H1 (cell line): ENCODE data around the gene DENND5B. TPM values are rescaled to one million over a fixed set of nuclear protein-coding genes. Genes with fewer than 3 reads are reported as not detected.

ENCODE experiments used
- CTCF ChIA-PET: fragments of 300-600 bp; sonication (Branson Sonifier 250); formaldehyde crosslinking; loops from one replicate; lab custom pipeline; 2021; ENCODE audit not compliant: partially characterized antibody; lab: Charles Lee
- POLR2A ChIA-PET: fragments of 300-600 bp; sonication (Branson Sonifier 250); formaldehyde crosslinking; loops from one replicate; lab custom pipeline; 2021; ENCODE audit warnings: inconsistent platforms; ENCODE audit not compliant: partially characterized antibody; lab: Charles Lee
- DNase-seq, 2 experiments: peaks; one replicate each; pipeline versions ENCODE4 v3.0.0 to v3.0.0-alpha.2; 2010 to 2022; ENCODE audit warnings: low spot score in 2 of 2, low read depth in 1 of 2, mixed read lengths in 1 of 2
- FAIRE-seq: peaks from 2 replicates; lab custom pipeline; 2011; peaks lifted over from hg19 to GRCh38; lab: Jason Lieb, UNC
- H2AFZ ChIP-seq: 2 replicates; pipeline ENCODE4 v1.8.1; 2012; ENCODE audit warnings: low read length, inconsistent platforms
- H2AK5ac ChIP-seq: 2 replicates; pipeline ENCODE4 v1.6.1; 2013; ENCODE audit warnings: low read depth, low read length
- H2BK120ac ChIP-seq: replicated peaks from 2 replicates; pipeline ENCODE3; 2013; ENCODE audit warnings: low read depth, low read length, inconsistent platforms
- H2BK12ac ChIP-seq: 2 replicates; pipeline ENCODE4 v1.6.1; 2013; ENCODE audit warnings: low read depth, low read length
- H2BK15ac ChIP-seq: 2 replicates; pipeline ENCODE4 v1.6.1; 2013; ENCODE audit warnings: low read length
- H2BK20ac ChIP-seq: 2 replicates; pipeline ENCODE4 v1.6.1; 2013; ENCODE audit warnings: low read length
- H2BK5ac ChIP-seq: 2 replicates; pipeline ENCODE4 v1.6.1; 2013; ENCODE audit warnings: low read depth, low read length
- H3K14ac ChIP-seq: 2 replicates; pipeline ENCODE4 v1.6.1; 2013; ENCODE audit warnings: inconsistent platforms; ENCODE audit not compliant: insufficient read length
- H3K18ac ChIP-seq: 2 replicates; pipeline ENCODE4 v1.6.1; 2013; ENCODE audit warnings: low read length; ENCODE audit errors: extremely low read depth
- H3K23ac ChIP-seq: 2 replicates; pipeline ENCODE4 v1.6.1; 2013; ENCODE audit warnings: inconsistent platforms; ENCODE audit not compliant: insufficient read length
- H3K23me2 ChIP-seq: 2 replicates; pipeline ENCODE4 v1.6.1; 2013; ENCODE audit warnings: low read depth, low read length
- H3K27ac ChIP-seq: 2 replicates; pipeline ENCODE4 v1.6.1; 2011; ENCODE audit warnings: low read depth, low read length, inconsistent platforms
- H3K27me3 ChIP-seq, 4 experiments: replicated peaks in 1 of 4; 1 replicate in 1 of 4; 2 replicates in 3 of 4; pipeline versions ENCODE4 v1.6.1 to v1.8.1; 2011 to 2013; ENCODE audit warnings: low read length in 3 of 4, mild to moderate bottlenecking in 3 of 4, inconsistent platforms in 2 of 4, mixed read lengths in 2 of 4, moderate library complexity in 1 of 4; ENCODE audit not compliant: control insufficient read depth in 3 of 4, insufficient read depth in 3 of 4; ENCODE audit errors: extremely low read depth in 1 of 4
- H3K36me3 ChIP-seq, 4 experiments: 2 replicates each; pipeline versions ENCODE4 v1.6.1 to v1.8.1; 2011 to 2013; ENCODE audit warnings: mild to moderate bottlenecking in 4 of 4, low read length in 3 of 4, moderate library complexity in 2 of 4, control low read depth in 1 of 4, inconsistent platforms in 1 of 4; ENCODE audit not compliant: insufficient read depth in 4 of 4, control insufficient read depth in 2 of 4
- H3K4ac ChIP-seq: replicated peaks from 2 replicates; pipeline ENCODE3; 2013; ENCODE audit warnings: low read length, low read depth, mixed read lengths, inconsistent platforms; ENCODE audit not compliant: insufficient read length
- H3K4me1 ChIP-seq, 4 experiments: replicated peaks in 1 of 4; 1 replicate in 1 of 4; 2 replicates in 3 of 4; pipeline versions ENCODE4 v1.6.1 to v1.8.1; 2011 to 2013; ENCODE audit warnings: low read length in 3 of 4, inconsistent platforms in 2 of 4, mixed read lengths in 1 of 4; ENCODE audit not compliant: insufficient read depth in 4 of 4, control insufficient read depth in 3 of 4
- H3K4me2 ChIP-seq, 2 experiments: 2 replicates each; pipeline versions ENCODE4 v1.6.1 to v1.8.1; 2011 to 2013; ENCODE audit warnings: low read depth in 2 of 2, low read length in 2 of 2, control low read depth in 1 of 2, inconsistent platforms in 1 of 2, mild to moderate bottlenecking in 1 of 2; ENCODE audit not compliant: insufficient read depth in 1 of 2
- H3K4me3 ChIP-seq, 4 experiments: fragments of 200-600, 300-600 bp in 1 of 4; sonication (generic), shearing (Covaris generic), sonication (Bioruptor Twin) in 1 of 4; 2 replicates each; pipeline versions ENCODE4 v1.5.1 to v1.8.1; 2011 to 2016; ENCODE audit warnings: low read length in 4 of 4, low read depth in 3 of 4, control low read depth in 2 of 4, inconsistent platforms in 2 of 4, mild to moderate bottlenecking in 2 of 4, mixed read lengths in 1 of 4, moderate library complexity in 1 of 4; ENCODE audit not compliant: insufficient read depth in 2 of 4; ENCODE audit errors: extremely low read depth in 1 of 4
- H3K56ac ChIP-seq: replicated peaks from 2 replicates; pipeline ENCODE3; 2013; ENCODE audit warnings: low read depth, mild to moderate bottlenecking, mixed read lengths, low read length, inconsistent platforms; ENCODE audit not compliant: insufficient read length
- H3K79me1 ChIP-seq: 2 replicates; pipeline ENCODE4 v1.6.1; 2013; ENCODE audit warnings: low read depth, low read length, control low read depth
- H3K79me2 ChIP-seq, 2 experiments: 2 replicates each; pipeline versions ENCODE4 v1.6.1 to v1.8.1; 2012 to 2013; ENCODE audit warnings: low read length in 2 of 2, mild to moderate bottlenecking in 2 of 2, inconsistent platforms in 1 of 2; ENCODE audit not compliant: insufficient read depth in 2 of 2, control insufficient read depth in 1 of 2
- H3K9ac ChIP-seq, 4 experiments: replicated peaks in 1 of 4; 1 replicate in 1 of 4; 2 replicates in 3 of 4; pipeline versions ENCODE4 v1.6.1 to v1.8.1; 2011 to 2013; ENCODE audit warnings: low read depth in 3 of 4, low read length in 3 of 4, control low read depth in 2 of 4, mild to moderate bottlenecking in 2 of 4, moderate library complexity in 2 of 4, inconsistent platforms in 1 of 4; ENCODE audit errors: extremely low read depth in 1 of 4
- H3K9me3 ChIP-seq, 2 experiments: 2 replicates each; pipeline versions ENCODE4 v1.6.1 to v1.8.1; 2012 to 2013; ENCODE audit warnings: mild to moderate bottlenecking in 2 of 2, moderate library complexity in 2 of 2, control low read depth in 1 of 2, inconsistent platforms in 1 of 2, low read depth in 1 of 2, low read length in 1 of 2, mixed read lengths in 1 of 2; ENCODE audit not compliant: insufficient read depth in 2 of 2
- H4K20me1 ChIP-seq, 2 experiments: replicated peaks in 1 of 2; 2 replicates each; pipeline versions ENCODE3 to v1.8.1; 2011 to 2013; ENCODE audit warnings: inconsistent platforms in 2 of 2, low read length in 2 of 2, mild to moderate bottlenecking in 1 of 2; ENCODE audit not compliant: insufficient read depth in 2 of 2, control insufficient read depth in 1 of 2
- H4K5ac ChIP-seq: 2 replicates; pipeline ENCODE4 v1.6.1; 2013; ENCODE audit warnings: low read length, low read depth, mixed read lengths, inconsistent platforms; ENCODE audit not compliant: insufficient read length
- H4K8ac ChIP-seq: 2 replicates; pipeline ENCODE4 v1.8.0; 2013; ENCODE audit warnings: mild to moderate bottlenecking, moderate library complexity, low read length, inconsistent platforms; ENCODE audit not compliant: insufficient read depth; ENCODE audit errors: extremely low read depth
- H4K91ac ChIP-seq: replicated peaks from 2 replicates; pipeline ENCODE3; 2013; ENCODE audit warnings: low read length, mixed read lengths, inconsistent platforms; ENCODE audit not compliant: insufficient read length
- ASH2L ChIP-seq: fragments of 200-600, 300-600 bp; sonication (generic); IDR thresholded peaks from one replicate; pipeline ENCODE4 v1.7.1; 2017; ENCODE audit warnings: low read length
- ATF3 ChIP-seq: IDR thresholded peaks from 2 replicates; pipeline ENCODE4 v1.6.1; 2011; ENCODE audit warnings: low read depth, mild to moderate bottlenecking, low read length; ENCODE audit not compliant: insufficient read depth
- SRF ChIP-seq: IDR thresholded peaks from 2 replicates; pipeline ENCODE4 v1.6.1; 2011; ENCODE audit warnings: mild to moderate bottlenecking, low read depth, low read length, moderate library complexity
- WGBS, 2 experiments: shearing (Covaris generic) in 1 of 2; methylation state at CpG; one replicate each; pipeline versions ENCODE4 v1.1.6 to v1.1.7; 2013 to 2015; ENCODE audit warnings: low lambda C conversion rate in 2 of 2, mixed read lengths in 2 of 2, inconsistent platforms in 1 of 2, low coverage in 1 of 2, missing lambda C conversion rate in 1 of 2; ENCODE audit not compliant: insufficient replicate concordance in 2 of 2, insufficient coverage in 1 of 2, insufficient read length in 1 of 2; ENCODE audit errors: extremely low coverage in 1 of 2, missing lambda C conversion rate in 1 of 2; 5-methylcytosine and 5-hydroxymethylcytosine counted together
- polyA plus RNA-seq, 7 experiments: library from polyadenylated mRNA; depleted of rRNA in 3 of 7; stranded (reverse) in 5 of 7; unstranded in 2 of 7; fragments of >200 nt in 5 of 7; fragments of 200-250 nt in 2 of 7; gene quantifications; 1 replicate in 5 of 7; 2 replicates in 1 of 7; 4 replicates in 1 of 7; pipeline versions ENCODE4 v1.2.1 to v1.2.3, GENCODE V29; 2011 to 2013; ENCODE audit warnings: missing spikeins in 2 of 7, mixed read lengths in 2 of 7
- total RNA-seq: library from RNA; stranded (reverse); fragmentation: NEBNext Ultra II Directional; extraction: Animal tissue kit (Norgen Biotek cat#: 25700); gene quantifications from 2 replicates; pipeline ENCODE4 v1.2.1, GENCODE V29; 2021

DENND5B gene
- total and polyA plus RNA-seq, 2 of the 8 experiments (the other 6 are each of a cell fraction or from before 2014, with no cell fraction given), result 13.4 to 20.2 TPM

- no peak overlapping the region for H3K14ac ChIP-seq
- H4K5ac ChIP-seq, result peak overlapping the region; percentile 36
- H4K91ac ChIP-seq, result peak overlapping the region; percentile 42
- H2AK5ac ChIP-seq, result peak overlapping the region; percentile 44; the same call in 1 of the 2 replicates
- FAIRE-seq, result no peak
- H3K36me3 ChIP-seq, result no peaks in the 10 kb centered on the region
- H3K4me3 ChIP-seq, result no peak overlapping the region
- peak overlapping the region; percentile 22 to 51; a peak in 3 of 4 replicates for H3K4me2 ChIP-seq
- CTCF ChIA-PET, result no interaction called here
- H3K27me3 ChIP-seq, result no peaks in the 10 kb centered on the region
- no peak overlapping the region for H2AFZ ChIP-seq
- H2BK5ac ChIP-seq, result peak overlapping the region; percentile 63
- 57% methylated on average over 7 of the region's 7 CpGs; no CpG with 5 or more reads in 1 of the 2 experiments for whole genome bisulfite sequencing, 2 experiments
- H3K27ac ChIP-seq, result no peak overlapping the region; the same call in 1 of the 2 replicates
- no peak overlapping the region for H3K9ac ChIP-seq
- peak overlapping the region; percentile 58 for H2BK120ac ChIP-seq
- H4K8ac ChIP-seq, result peak overlapping the region; percentile 75; the same call in 1 of the 2 replicates
- no peak for DNase-seq
- no peaks in the 10 kb centered on the region for H4K20me1 ChIP-seq
- peaks cover 0 to 15% of the 10 kb centered on the region in 2 experiments; a peak in 3 of 4 replicates for H3K79me2 ChIP-seq
- H3K23ac ChIP-seq, result no peak overlapping the region
- POLR2A ChIA-PET, result no interaction called here
- peaks cover 11 to 33% (median 18%) of the 10 kb centered on the region in 4 experiments for H3K4me1 ChIP-seq
- H3K18ac ChIP-seq, result no peak overlapping the region; the same call in 1 of the 2 replicates
- no peak overlapping the region for H2BK20ac ChIP-seq
- H2BK15ac ChIP-seq, result no peak overlapping the region; the same call in 1 of the 2 replicates
- no peak overlapping the region for H3K56ac ChIP-seq
- no peaks in the 10 kb centered on the region; the same call in 1 of the 2 replicates for H3K23me2 ChIP-seq
- H3K4ac ChIP-seq, result no peak overlapping the region
- peak overlapping the region; percentile 85 for H2BK12ac ChIP-seq
- TF ChIP-seq ASH2L (no peak), ATF3 (no peak), SRF (peak; percentile 78; the same call in 1 of the 2 replicates)
- H3K79me1 ChIP-seq, result no peaks in the 10 kb centered on the region
- no peaks in the 10 kb centered on the region for H3K9me3 ChIP-seq
Measured at GRCh38 chr12:31522607-31523006, 68.3 kb downstream of the DENND5B start.
